IMR-90 (cell line): ENCODE data around the gene TTC7B. TPM values are rescaled to one million over a fixed set of nuclear protein-coding genes. Genes with fewer than 3 reads are reported as not detected.

ENCODE experiments used
- ATAC-seq: fragments of 200-7000 bp; cut with Tn5 transposase; 2 replicates; pipeline ENCODE4 v1.9.1; 2020; ENCODE audit warnings: low read depth, mild to moderate bottlenecking, moderate library complexity
- BruUV-seq: library from RNA; stranded (reverse); fragments of 400-500 nt; replicated peaks from 2 replicates; lab custom pipeline; 2021; lab: Mats Ljungman, UMichigan
- CTCF ChIA-PET: fragments of 300-600 bp; formaldehyde crosslinking; extraction: SDS; loops from one replicate; lab custom pipeline; 2021; ENCODE audit warnings: antibody characterized with exemption; lab: Yijun Ruan, JAX
- POLR2A ChIA-PET: fragments of 300-600 bp; sonication (Branson Sonifier 250); formaldehyde crosslinking; loops from one replicate; lab custom pipeline; 2022; ENCODE audit warnings: antibody characterized with exemption; ENCODE audit not compliant: unreplicated experiment; lab: Charles Lee
- DNase-seq: peaks from one replicate; pipeline ENCODE4 v3.0.0; 2013
- H2AFZ ChIP-seq: replicated peaks from 2 replicates; pipeline ENCODE3; 2013; ENCODE audit warnings: low read length, mild to moderate bottlenecking; ENCODE audit not compliant: poor library complexity
- H2AK5ac ChIP-seq: 2 replicates; pipeline ENCODE4 v1.6.1; 2013; ENCODE audit warnings: low read depth, low read length, inconsistent platforms
- H2AK9ac ChIP-seq: replicated peaks from 2 replicates; pipeline ENCODE3; 2013; ENCODE audit warnings: mild to moderate bottlenecking, low read depth, low read length, moderate library complexity; ENCODE audit not compliant: poor library complexity
- H2BK120ac ChIP-seq: 2 replicates; pipeline ENCODE4 v1.6.1; 2013; ENCODE audit warnings: low read depth, low read length, inconsistent platforms
- H2BK15ac ChIP-seq: 3 replicates; pipeline ENCODE4 v1.6.1; 2013; ENCODE audit warnings: low read depth, low read length, inconsistent platforms
- H2BK20ac ChIP-seq: 2 replicates; pipeline ENCODE4 v1.6.1; 2013; ENCODE audit warnings: low read depth, mild to moderate bottlenecking, inconsistent platforms, low read length, moderate library complexity
- H2BK5ac ChIP-seq: 2 replicates; pipeline ENCODE4 v1.6.1; 2013; ENCODE audit warnings: mild to moderate bottlenecking, low read depth, low read length, inconsistent platforms; ENCODE audit not compliant: poor library complexity, severe bottlenecking
- H3K14ac ChIP-seq: replicated peaks from 2 replicates; pipeline ENCODE4 v1.6.1; 2013; ENCODE audit warnings: low read depth, low read length, inconsistent platforms
- H3K18ac ChIP-seq: 2 replicates; pipeline ENCODE4 v1.6.1; 2013; ENCODE audit warnings: low read depth, low read length, control low read depth
- H3K23ac ChIP-seq: 2 replicates; pipeline ENCODE4 v1.6.1; 2013; ENCODE audit warnings: low read depth, low read length, inconsistent platforms
- H3K27ac ChIP-seq: 2 replicates; pipeline ENCODE4 v1.5.1; 2013; ENCODE audit warnings: mild to moderate bottlenecking, control low read depth, low read length; ENCODE audit not compliant: insufficient read depth
- H3K27me3 ChIP-seq: 2 replicates; pipeline ENCODE4 v1.6.1; 2013; ENCODE audit warnings: low read length; ENCODE audit not compliant: control insufficient read depth, insufficient read depth
- H3K36me3 ChIP-seq: 2 replicates; pipeline ENCODE4 v1.6.1; 2013; ENCODE audit warnings: low read length, mixed read lengths; ENCODE audit not compliant: control insufficient read depth, insufficient read depth
- H3K4ac ChIP-seq: 2 replicates; pipeline ENCODE4 v1.6.1; 2013; ENCODE audit warnings: low read depth, low read length, inconsistent platforms
- H3K4me1 ChIP-seq: 2 replicates; pipeline ENCODE4 v1.6.1; 2013; ENCODE audit warnings: low read length, mixed read lengths; ENCODE audit not compliant: control insufficient read depth, insufficient read depth
- H3K4me2 ChIP-seq: 2 replicates; pipeline ENCODE4 v1.6.1; 2013; ENCODE audit warnings: low read depth, mild to moderate bottlenecking, control low read depth, low read length, moderate library complexity
- H3K4me3 ChIP-seq: 2 replicates; pipeline ENCODE4 v1.5.1; 2013; ENCODE audit warnings: low read depth, mild to moderate bottlenecking, control low read depth, low read length, moderate library complexity; ENCODE audit not compliant: insufficient read depth
- H3K56ac ChIP-seq: 2 replicates; pipeline ENCODE4 v1.6.1; 2013; ENCODE audit warnings: low read length, inconsistent platforms; ENCODE audit not compliant: insufficient read depth; ENCODE audit errors: extremely low read depth
- H3K79me1 ChIP-seq, 2 experiments: 2 replicates each; pipeline ENCODE4 v1.6.1; 2013; ENCODE audit warnings: low read length in 2 of 2, inconsistent platforms in 1 of 2, low read depth in 1 of 2
- H3K9ac ChIP-seq: 2 replicates; pipeline ENCODE4 v1.6.1; 2013; ENCODE audit warnings: low read depth, low read length, control low read depth
- H3K9me1 ChIP-seq: 2 replicates; pipeline ENCODE4 v1.6.1; 2013; ENCODE audit warnings: low read length, inconsistent platforms; ENCODE audit not compliant: insufficient read depth
- H3K9me3 ChIP-seq: 2 replicates; pipeline ENCODE4 v1.6.1; 2013; ENCODE audit warnings: low read length; ENCODE audit not compliant: control insufficient read depth, insufficient read depth
- H4K20me1 ChIP-seq: 2 replicates; pipeline ENCODE4 v1.6.1; 2013; ENCODE audit warnings: low read length, inconsistent platforms; ENCODE audit not compliant: insufficient read depth
- H4K5ac ChIP-seq: 2 replicates; pipeline ENCODE4 v1.6.1; 2013; ENCODE audit warnings: mild to moderate bottlenecking, low read depth, low read length, control low read depth
- H4K8ac ChIP-seq, 2 experiments: 2 replicates each; pipeline ENCODE4 v1.6.1; 2013; ENCODE audit warnings: low read depth in 2 of 2, low read length in 2 of 2, control low read depth in 1 of 2, inconsistent platforms in 1 of 2
- H4K91ac ChIP-seq: 2 replicates; pipeline ENCODE4 v1.6.1; 2013; ENCODE audit warnings: low read depth, low read length, inconsistent platforms; ENCODE audit not compliant: insufficient read depth
- BHLHE40 ChIP-seq: fragments of 150-350 bp; IDR thresholded peaks from 2 replicates; pipeline ENCODE4 v1.6.1; 2016; ENCODE audit warnings: mild to moderate bottlenecking, low read depth, low read length
- CEBPB ChIP-seq: IDR thresholded peaks from 2 replicates; pipeline ENCODE4 v1.6.1; 2012; ENCODE audit warnings: low read depth, low read length, improper control_type of control experiment
- CHD1 ChIP-seq: IDR thresholded peaks from 2 replicates; pipeline ENCODE4 v1.6.1; 2012; ENCODE audit warnings: low read depth, low read length, improper control_type of control experiment
- CTCF ChIP-seq: conservative IDR thresholded peaks from 2 replicates; pipeline ENCODE4 v1.5.1; 2012; ENCODE audit warnings: mild to moderate bottlenecking, low read depth, low read length, improper control_type of control experiment
- MAZ ChIP-seq: IDR thresholded peaks from 2 replicates; pipeline ENCODE4 v1.6.1; 2012; ENCODE audit warnings: low read depth, mild to moderate bottlenecking, low read length, improper control_type of control experiment, moderate library complexity, borderline replicate concordance
- MXI1 ChIP-seq: IDR thresholded peaks from 2 replicates; pipeline ENCODE4 v1.6.1; 2012; ENCODE audit warnings: low read depth, mild to moderate bottlenecking, low read length, moderate library complexity, borderline replicate concordance
- NFE2L2 ChIP-seq: fragments of 150-350 bp; IDR thresholded peaks from 2 replicates; pipeline ENCODE4 v1.6.1; 2016; ENCODE audit warnings: low read depth, mild to moderate bottlenecking, low read length
- POLR2A ChIP-seq: IDR thresholded peaks from 2 replicates; pipeline ENCODE4 v1.6.1; 2012; ENCODE audit warnings: mild to moderate bottlenecking, low read depth, low read length
- RAD21 ChIP-seq: IDR thresholded peaks from 2 replicates; pipeline ENCODE4 v1.6.1; 2012; ENCODE audit warnings: low read length, improper control_type of control experiment
- RFX5 ChIP-seq: IDR thresholded peaks from 2 replicates; pipeline ENCODE4 v1.8.0; 2012; ENCODE audit warnings: low read depth, mild to moderate bottlenecking, low read length, moderate library complexity
- SMC3 ChIP-seq: fragments of 150-350 bp; IDR thresholded peaks from 2 replicates; pipeline ENCODE4 v1.6.1; 2016; ENCODE audit warnings: low read depth, mild to moderate bottlenecking, antibody characterized with exemption, low read length, moderate library complexity
- USF2 ChIP-seq: fragments of 150-350 bp; IDR thresholded peaks from 2 replicates; pipeline ENCODE4 v1.6.1; 2017; ENCODE audit warnings: mild to moderate bottlenecking, antibody characterized with exemption, low read length, low read depth
- WGBS, 2 experiments: methylation state at CpG; one replicate each; pipeline versions ENCODE4 v1.1.5 to v1.1.7; 2013; ENCODE audit warnings: missing lambda C conversion rate in 2 of 2; ENCODE audit not compliant: insufficient read length in 1 of 2; ENCODE audit errors: extremely low coverage in 2 of 2; 5-methylcytosine and 5-hydroxymethylcytosine counted together
- dilution Hi-C: fragments of 300-500 bp; cut with HindIII; formaldehyde crosslinking; loops from one replicate; pipeline ENCODE4 v1.14.3; 2018; ENCODE audit warnings: low sequenced_read_pairs; ENCODE audit not compliant: unreplicated experiment
- in situ Hi-C: fragments of 300-500 bp; cut with MboI; formaldehyde crosslinking; loops from 3 replicates; pipeline ENCODE4 v1.14.3; 2019; ENCODE audit warnings: low sequenced_read_pairs, inconsistent platforms, mixed read lengths
- intact Hi-C: fragments of 100-400 bp; cut with micrococcal nuclease; formaldehyde crosslinking; loops from 2 replicates; pipeline ENCODE4 v1.10.0; 2022
- polyA plus RNA-seq, 3 experiments: library from polyadenylated mRNA; depleted of rRNA; stranded (reverse); fragments of >200 nt; gene quantifications; 2 replicates each; pipeline ENCODE4 v1.2.3, GENCODE V29; 2012; ENCODE audit warnings: low replicate concordance in 1 of 3
- total RNA-seq: library from RNA; depleted of rRNA; stranded (reverse); fragments of >200 nt; gene quantifications from 2 replicates; pipeline ENCODE4 v1.2.3, GENCODE V29; 2012
- TF ChIP-seq, protein P1 (sequence below): fragments of 150-350 bp; IDR thresholded peaks from 2 replicates; pipeline ENCODE4 v1.6.1; 2016; ENCODE audit warnings: low read depth, mild to moderate bottlenecking, low read length, moderate library complexity, borderline replicate concordance

Gene TTC7B
- total and polyA plus RNA-seq, 2 of the 4 experiments (the other 2 are of a cell fraction) = 18.1 to 35.3 TPM

DNA sequence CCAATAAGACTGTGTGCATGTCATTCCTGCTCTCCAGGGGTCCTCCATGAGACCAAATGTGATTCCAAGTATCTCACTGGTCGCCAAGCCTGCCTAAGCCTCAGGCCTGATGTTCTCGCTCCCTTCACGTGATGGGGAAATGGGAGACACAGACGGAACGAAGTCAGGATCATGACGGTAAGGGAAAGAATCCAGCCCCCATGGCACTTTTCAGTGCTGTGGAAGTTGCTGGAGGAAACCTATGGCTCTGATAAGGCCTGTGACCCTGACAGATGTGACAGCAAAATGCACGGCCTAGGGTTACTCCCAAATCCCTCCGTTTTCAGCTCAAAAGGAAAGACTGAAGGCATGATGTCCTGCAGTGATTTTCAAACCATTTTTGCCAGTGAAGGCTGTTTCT, 234.5 kb downstream of the TTC7B start:
- peaks cover 8% of the 10 kb centered on the region; the same call in 1 of the 2 replicates for H3K36me3 ChIP-seq
- no peak overlapping the region for H3K14ac ChIP-seq
- H2BK5ac ChIP-seq = no peak overlapping the region
- TF ChIP-seq POLR2A (no peak), RAD21 (no peak), SMC3 (no peak), NFE2L2 (no peak), MXI1 (no peak), CTCF (no peak), BHLHE40 (no peak), RFX5 (no peak), USF2 (no peak), MAZ (no peak), CHD1 (no peak), CEBPB (no peak)
- TF ChIP-seq, protein P1, sequence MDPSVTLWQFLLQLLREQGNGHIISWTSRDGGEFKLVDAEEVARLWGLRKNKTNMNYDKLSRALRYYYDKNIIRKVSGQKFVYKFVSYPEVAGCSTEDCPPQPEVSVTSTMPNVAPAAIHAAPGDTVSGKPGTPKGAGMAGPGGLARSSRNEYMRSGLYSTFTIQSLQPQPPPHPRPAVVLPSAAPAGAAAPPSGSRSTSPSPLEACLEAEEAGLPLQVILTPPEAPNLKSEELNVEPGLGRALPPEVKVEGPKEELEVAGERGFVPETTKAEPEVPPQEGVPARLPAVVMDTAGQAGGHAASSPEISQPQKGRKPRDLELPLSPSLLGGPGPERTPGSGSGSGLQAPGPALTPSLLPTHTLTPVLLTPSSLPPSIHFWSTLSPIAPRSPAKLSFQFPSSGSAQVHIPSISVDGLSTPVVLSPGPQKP = no peak
- H4K91ac ChIP-seq = no peak overlapping the region
- no peak for ATAC-seq
- H2BK20ac ChIP-seq = no peak overlapping the region
- no peaks in the 10 kb centered on the region; the same call in 1 of the 2 replicates for H3K9me1 ChIP-seq
- intact Hi-C loops = no loop called here
- no peak overlapping the region for H3K9ac ChIP-seq
- no peak overlapping the region for H3K27ac ChIP-seq
- ChIA-PET CTCF (no interaction called here), POLR2A (no interaction called here)
- dilution Hi-C loops = no loop called here
- no peaks in the 10 kb centered on the region for H3K9me3 ChIP-seq
- H4K20me1 ChIP-seq = no peaks in the 10 kb centered on the region; the same call in 1 of the 2 replicates
- H3K23ac ChIP-seq = no peak overlapping the region
- H4K8ac ChIP-seq = no peak overlapping the region
- H3K4me1 ChIP-seq = peaks cover 6% of the 10 kb centered on the region; the same call in 1 of the 2 replicates
- BruUV-seq = no TSS peak
- no peak overlapping the region for H3K4me2 ChIP-seq
- H2BK120ac ChIP-seq = no peak overlapping the region
- H3K56ac ChIP-seq = no peak overlapping the region
- H2BK15ac ChIP-seq = no peak overlapping the region
- no peak for DNase-seq
- H3K4me3 ChIP-seq = no peak overlapping the region
- H3K4ac ChIP-seq = no peak overlapping the region
- H2AFZ ChIP-seq = no peak overlapping the region
- no peak overlapping the region for H2AK5ac ChIP-seq
- no peak overlapping the region for H4K5ac ChIP-seq
- no peaks in the 10 kb centered on the region for H3K79me1 ChIP-seq
- in situ Hi-C loops = no loop called here
- no peaks in the 10 kb centered on the region for H3K27me3 ChIP-seq
- H2AK9ac ChIP-seq = no peak overlapping the region
- no peak overlapping the region for H3K18ac ChIP-seq
- WGBS, 2 experiments = 85% methylated on average over 5 of the region's 8 CpGs; no CpG with 5 or more reads in 1 of the 2 experiments
